HEK293 (cell line): ENCODE results near the gene TOR1AIP2.

Source experiments
- CTCF ChIA-PET: fragments of 350-600 bp; formaldehyde crosslinking; extraction: SDS; loops from one replicate; lab custom pipeline; 2021; ENCODE audit warnings: antibody characterized with exemption; lab: Yijun Ruan, JAX
- POLR2A ChIA-PET: fragments of 300-600 bp; formaldehyde crosslinking; extraction: SDS; loops from one replicate; lab custom pipeline; 2020; ENCODE audit warnings: antibody characterized with exemption, inconsistent platforms; lab: Yijun Ruan, JAX
- H3K27ac ChIP-seq: fragments of 200-500 bp; sonication (Bioruptor generic); 2 replicates; pipeline ENCODE4 v1.5.1; 2014; ENCODE audit warnings: low read depth, low read length, control low read depth, inconsistent platforms; ENCODE audit errors: extremely low read depth
- H3K36me3 ChIP-seq, 2 experiments: fragments of 200-500 bp in 1 of 2; sonication (Bioruptor generic) in 1 of 2; 1 replicate in 1 of 2; 2 replicates in 1 of 2; pipeline ENCODE4 v1.5.1; 2014 to 2017; ENCODE audit warnings: inconsistent platforms in 2 of 2, low read length in 2 of 2; ENCODE audit not compliant: control insufficient read depth in 2 of 2, insufficient read depth in 1 of 2
- H3K4me1 ChIP-seq: fragments of 200-500 bp; sonication (Bioruptor generic); 2 replicates; pipeline ENCODE4 v1.5.1; 2014; ENCODE audit warnings: mild to moderate bottlenecking, low read length, inconsistent platforms; ENCODE audit not compliant: control insufficient read depth, insufficient read depth
- H3K4me3 ChIP-seq: 2 replicates; pipeline ENCODE4 v1.5.1; 2011; ENCODE audit warnings: low read depth, mild to moderate bottlenecking, control low read depth, low read length, moderate library complexity
- H3K9me3 ChIP-seq: fragments of 200-500 bp; sonication (Bioruptor generic); 2 replicates; pipeline ENCODE4 v1.5.1; 2014; ENCODE audit warnings: low read depth, low read length, inconsistent platforms; ENCODE audit not compliant: control insufficient read depth, insufficient read depth
- BCL11B ChIP-seq: fragments of 450-650 bp; formaldehyde crosslinking; IDR thresholded peaks from 2 replicates; pipeline ENCODE4 v1.5.1; 2016; ENCODE audit warnings: low read depth, missing biosample characterization, missing genetic modification characterization
- EGR2 ChIP-seq: fragments of 450-650 bp; formaldehyde crosslinking; IDR thresholded peaks from 2 replicates; pipeline ENCODE4 v1.5.1; 2016; ENCODE audit warnings: low read depth, missing biosample characterization, missing genetic modification characterization
- FEZF1 ChIP-seq: fragments of 450-650 bp; formaldehyde crosslinking; IDR thresholded peaks from 2 replicates; pipeline ENCODE4 v1.5.1; 2016; ENCODE audit warnings: missing biosample characterization, missing genetic modification characterization
- SALL2 ChIP-seq: fragments of 450-650 bp; formaldehyde crosslinking; IDR thresholded peaks from 2 replicates; pipeline ENCODE4 v1.5.0; 2017; ENCODE audit warnings: missing biosample characterization, mild to moderate bottlenecking, missing genetic modification characterization, borderline replicate concordance
- YY2 ChIP-seq: fragments of 450-650 bp; formaldehyde crosslinking; IDR thresholded peaks from 2 replicates; pipeline ENCODE4 v1.5.1; 2016; ENCODE audit warnings: missing biosample characterization, missing genetic modification characterization
- ZBTB8A ChIP-seq: fragments of 450-650 bp; formaldehyde crosslinking; IDR thresholded peaks from 2 replicates; pipeline ENCODE4 v1.5.1; 2016; ENCODE audit warnings: missing biosample characterization, missing genetic modification characterization
- ZNF114 ChIP-seq: fragments of 450-650 bp; formaldehyde crosslinking; IDR thresholded peaks from 2 replicates; pipeline ENCODE4 v1.5.0; 2017; ENCODE audit warnings: missing biosample characterization, missing genetic modification characterization
- ZNF121 ChIP-seq: fragments of 450-650 bp; formaldehyde crosslinking; IDR thresholded peaks from 2 replicates; pipeline ENCODE4 v1.5.1; 2016; ENCODE audit warnings: missing biosample characterization, missing genetic modification characterization
- ZNF174 ChIP-seq: fragments of 450-650 bp; formaldehyde crosslinking; IDR thresholded peaks from 2 replicates; pipeline ENCODE4 v1.5.0; 2017; ENCODE audit warnings: missing biosample characterization, mild to moderate bottlenecking, missing genetic modification characterization
- ZNF19 ChIP-seq: fragments of 450-650 bp; formaldehyde crosslinking; IDR thresholded peaks from 2 replicates; pipeline ENCODE4; 2016; ENCODE audit warnings: missing biosample characterization, missing genetic modification characterization, low read depth
- ZNF292 ChIP-seq: fragments of 450-650 bp; formaldehyde crosslinking; IDR thresholded peaks from 2 replicates; pipeline ENCODE4 v1.5.1; 2016; ENCODE audit warnings: low read depth, missing biosample characterization, missing genetic modification characterization, borderline replicate concordance
- ZNF404 ChIP-seq: fragments of 450-650 bp; formaldehyde crosslinking; IDR thresholded peaks from 2 replicates; pipeline ENCODE4 v1.5.1; 2017; ENCODE audit warnings: missing biosample characterization, missing genetic modification characterization
- ZNF510 ChIP-seq: fragments of 450-650 bp; formaldehyde crosslinking; IDR thresholded peaks from 2 replicates; pipeline ENCODE4 v1.5.1; 2018; ENCODE audit warnings: mild to moderate bottlenecking, missing genetic modification characterization, missing biosample characterization; ENCODE audit not compliant: insufficient replicate concordance
- ZNF521 ChIP-seq: fragments of 450-650 bp; formaldehyde crosslinking; IDR thresholded peaks from 2 replicates; pipeline ENCODE4 v1.5.1; 2017; ENCODE audit warnings: missing biosample characterization, mild to moderate bottlenecking, missing genetic modification characterization
- ZNF610 ChIP-seq: fragments of 450-650 bp; formaldehyde crosslinking; IDR thresholded peaks from 2 replicates; pipeline ENCODE4 v1.5.1; 2016; ENCODE audit warnings: missing biosample characterization, missing genetic modification characterization, borderline replicate concordance
- ZNF624 ChIP-seq: fragments of 450-650 bp; formaldehyde crosslinking; IDR thresholded peaks from 2 replicates; pipeline ENCODE4 v1.5.1; 2017; ENCODE audit warnings: missing biosample characterization, missing genetic modification characterization
- TF ChIP-seq, protein P1 (sequence below): fragments of 450-650 bp; formaldehyde crosslinking; IDR thresholded peaks from 2 replicates; pipeline ENCODE4 v1.5.1; 2016; ENCODE audit warnings: missing biosample characterization, missing genetic modification characterization
- TF ChIP-seq, protein P2 (sequence below): fragments of 450-650 bp; formaldehyde crosslinking; IDR thresholded peaks from 2 replicates; pipeline ENCODE4 v1.5.1; 2016; ENCODE audit warnings: missing biosample characterization, missing genetic modification characterization
- TF ChIP-seq, protein P3 (sequence below): fragments of 450-650 bp; formaldehyde crosslinking; IDR thresholded peaks from 2 replicates; pipeline ENCODE4 v1.5.1; 2016; ENCODE audit warnings: missing biosample characterization, missing genetic modification characterization
- TF ChIP-seq, protein P4 (sequence below): fragments of 450-650 bp; formaldehyde crosslinking; IDR thresholded peaks from 2 replicates; pipeline ENCODE4 v1.5.1; 2016; ENCODE audit warnings: missing biosample characterization, missing genetic modification characterization, borderline replicate concordance
- TF ChIP-seq, protein P5 (sequence below): IDR thresholded peaks from 2 replicates; pipeline ENCODE4 v1.6.1; 2011; ENCODE audit warnings: mild to moderate bottlenecking, low read depth, low read length, borderline replicate concordance

Gene TOR1AIP2

DNA sequence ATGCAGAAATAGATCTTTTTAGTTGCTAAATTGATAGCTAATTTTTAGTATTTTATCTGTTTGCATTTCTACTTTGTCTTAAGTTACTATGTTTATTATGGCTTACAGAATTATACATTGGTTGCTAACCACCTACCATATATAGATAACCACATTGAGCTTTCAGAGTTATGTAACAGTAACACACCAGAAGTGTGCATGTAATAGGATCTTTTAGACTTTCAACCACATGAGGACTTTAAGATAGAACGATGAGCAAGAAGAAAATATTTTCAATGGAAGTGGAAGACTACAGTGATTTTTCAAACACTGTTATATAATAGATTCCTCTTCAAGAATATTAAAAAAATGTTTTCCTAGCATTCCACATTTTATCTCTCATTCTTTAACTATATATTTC lies 33.3 kb upstream of the TOR1AIP2 start:
- no peaks in the 10 kb centered on the region for H3K4me1 ChIP-seq
- CTCF ChIA-PET: interaction anchor here (0.7 to 2.6 kb wide), 4 partner anchors 11 to 96 kb away, joined by 3 to 9 read pairs (median 4); no protein-coding TSS in a partner anchor
- H3K36me3 ChIP-seq: peaks cover 28 to 37% of the 10 kb centered on the region in 2 experiments
- H3K9me3 ChIP-seq: no peaks in the 10 kb centered on the region
- H3K4me3 ChIP-seq: no peak overlapping the region
- TF ChIP-seq ZNF404 (no peak), YY2 (no peak), ZNF624 (tag by site-specific recombination) (no peak), ZBTB8A (no peak), ZNF174 (tag by site-specific recombination) (no peak), ZNF610 (tag by site-specific recombination) (no peak), ZNF510 (no peak), ZNF114 (tag by site-specific recombination) (no peak), BCL11B (tag by site-specific recombination) (no peak), SALL2 (no peak), ZNF521 (tag by site-specific recombination) (no peak), ZNF292 (tag by site-specific recombination) (no peak), ZNF121 (tag by site-specific recombination) (no peak), EGR2 (no peak)
- TF ChIP-seq, protein P1, sequence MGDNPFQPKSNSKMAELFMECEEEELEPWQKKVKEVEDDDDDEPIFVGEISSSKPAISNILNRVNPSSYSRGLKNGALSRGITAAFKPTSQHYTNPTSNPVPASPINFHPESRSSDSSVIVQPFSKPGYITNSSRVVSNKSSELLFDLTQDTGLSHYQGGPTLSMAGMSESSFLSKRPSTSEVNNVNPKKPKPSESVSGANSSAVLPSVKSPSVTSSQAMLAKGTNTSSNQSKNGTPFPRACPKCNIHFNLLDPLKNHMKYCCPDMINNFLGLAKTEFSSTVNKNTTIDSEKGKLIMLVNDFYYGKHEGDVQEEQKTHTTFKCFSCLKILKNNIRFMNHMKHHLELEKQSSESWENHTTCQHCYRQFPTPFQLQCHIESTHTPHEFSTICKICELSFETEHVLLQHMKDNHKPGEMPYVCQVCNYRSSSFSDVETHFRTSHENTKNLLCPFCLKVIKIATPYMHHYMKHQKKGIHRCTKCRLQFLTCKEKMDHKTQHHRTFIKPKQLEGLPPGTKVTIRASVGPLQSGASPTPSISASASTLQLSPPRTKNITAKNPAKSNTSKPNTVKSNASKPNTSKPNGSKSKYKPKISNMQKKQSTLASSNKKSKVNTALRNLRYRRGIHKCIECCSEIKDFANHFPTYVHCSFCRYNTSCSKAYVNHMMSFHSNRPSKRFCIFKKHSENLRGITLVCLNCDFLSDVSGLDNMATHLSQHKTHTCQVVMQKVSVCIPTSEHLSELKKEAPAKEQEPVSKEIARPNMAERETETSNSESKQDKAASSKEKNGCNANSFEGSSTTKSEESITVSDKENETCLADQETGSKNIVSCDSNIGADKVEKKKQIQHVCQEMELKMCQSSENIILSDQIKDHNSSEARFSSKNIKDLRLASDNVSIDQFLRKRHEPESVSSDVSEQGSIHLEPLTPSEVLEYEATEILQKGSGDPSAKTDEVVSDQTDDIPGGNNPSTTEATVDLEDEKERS (tag by site-specific recombination): no peak
- TF ChIP-seq, protein P2, sequence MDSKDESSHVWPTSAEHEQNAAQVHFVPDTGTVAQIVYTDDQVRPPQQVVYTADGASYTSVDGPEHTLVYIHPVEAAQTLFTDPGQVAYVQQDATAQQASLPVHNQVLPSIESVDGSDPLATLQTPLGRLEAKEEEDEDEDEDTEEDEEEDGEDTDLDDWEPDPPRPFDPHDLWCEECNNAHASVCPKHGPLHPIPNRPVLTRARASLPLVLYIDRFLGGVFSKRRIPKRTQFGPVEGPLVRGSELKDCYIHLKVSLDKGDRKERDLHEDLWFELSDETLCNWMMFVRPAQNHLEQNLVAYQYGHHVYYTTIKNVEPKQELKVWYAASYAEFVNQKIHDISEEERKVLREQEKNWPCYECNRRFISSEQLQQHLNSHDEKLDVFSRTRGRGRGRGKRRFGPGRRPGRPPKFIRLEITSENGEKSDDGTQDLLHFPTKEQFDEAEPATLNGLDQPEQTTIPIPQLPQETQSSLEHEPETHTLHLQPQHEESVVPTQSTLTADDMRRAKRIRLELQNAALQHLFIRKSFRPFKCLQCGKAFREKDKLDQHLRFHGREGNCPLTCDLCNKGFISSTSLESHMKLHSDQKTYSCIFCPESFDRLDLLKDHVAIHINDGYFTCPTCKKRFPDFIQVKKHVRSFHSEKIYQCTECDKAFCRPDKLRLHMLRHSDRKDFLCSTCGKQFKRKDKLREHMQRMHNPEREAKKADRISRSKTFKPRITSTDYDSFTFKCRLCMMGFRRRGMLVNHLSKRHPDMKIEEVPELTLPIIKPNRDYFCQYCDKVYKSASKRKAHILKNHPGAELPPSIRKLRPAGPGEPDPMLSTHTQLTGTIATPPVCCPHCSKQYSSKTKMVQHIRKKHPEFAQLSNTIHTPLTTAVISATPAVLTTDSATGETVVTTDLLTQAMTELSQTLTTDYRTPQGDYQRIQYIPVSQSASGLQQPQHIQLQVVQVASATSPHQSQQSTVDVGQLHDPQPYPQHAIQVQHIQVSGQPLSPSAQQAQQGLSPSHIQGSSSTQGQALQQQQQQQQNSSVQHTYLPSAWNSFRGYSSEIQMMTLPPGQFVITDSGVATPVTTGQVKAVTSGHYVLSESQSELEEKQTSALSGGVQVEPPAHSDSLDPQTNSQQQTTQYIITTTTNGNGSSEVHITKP: no peak
- TF ChIP-seq, protein P3, sequence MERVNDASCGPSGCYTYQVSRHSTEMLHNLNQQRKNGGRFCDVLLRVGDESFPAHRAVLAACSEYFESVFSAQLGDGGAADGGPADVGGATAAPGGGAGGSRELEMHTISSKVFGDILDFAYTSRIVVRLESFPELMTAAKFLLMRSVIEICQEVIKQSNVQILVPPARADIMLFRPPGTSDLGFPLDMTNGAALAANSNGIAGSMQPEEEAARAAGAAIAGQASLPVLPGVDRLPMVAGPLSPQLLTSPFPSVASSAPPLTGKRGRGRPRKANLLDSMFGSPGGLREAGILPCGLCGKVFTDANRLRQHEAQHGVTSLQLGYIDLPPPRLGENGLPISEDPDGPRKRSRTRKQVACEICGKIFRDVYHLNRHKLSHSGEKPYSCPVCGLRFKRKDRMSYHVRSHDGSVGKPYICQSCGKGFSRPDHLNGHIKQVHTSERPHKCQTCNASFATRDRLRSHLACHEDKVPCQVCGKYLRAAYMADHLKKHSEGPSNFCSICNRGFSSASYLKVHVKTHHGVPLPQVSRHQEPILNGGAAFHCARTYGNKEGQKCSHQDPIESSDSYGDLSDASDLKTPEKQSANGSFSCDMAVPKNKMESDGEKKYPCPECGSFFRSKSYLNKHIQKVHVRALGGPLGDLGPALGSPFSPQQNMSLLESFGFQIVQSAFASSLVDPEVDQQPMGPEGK: no peak
- TF ChIP-seq, all 188 proteins: peak for 0
- H3K27ac ChIP-seq: no peak overlapping the region
- POLR2A ChIA-PET: no interaction called here

DNA sequence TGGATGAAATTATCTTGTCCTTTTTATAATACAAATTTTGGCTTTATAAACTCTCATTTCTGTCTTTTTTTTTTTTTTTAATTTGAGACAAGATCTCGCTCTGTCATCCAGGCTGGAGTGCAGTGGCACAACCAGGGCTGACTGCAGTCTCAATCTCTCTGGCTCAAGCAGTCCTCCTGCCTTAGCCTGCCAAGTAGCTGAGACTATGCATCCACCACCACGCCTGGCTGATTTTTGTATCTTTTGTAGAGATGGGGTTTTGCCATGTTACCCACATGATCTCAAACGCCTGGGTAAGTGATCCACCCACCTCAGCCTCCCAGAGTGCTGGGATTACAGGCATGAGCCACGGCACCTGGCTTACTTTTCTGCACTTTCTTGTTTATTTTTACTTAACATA lies 12.0 kb upstream of the TOR1AIP2 start:
- no peaks in the 10 kb centered on the region for H3K4me1 ChIP-seq
- H3K4me3 ChIP-seq: no peak overlapping the region
- H3K36me3 ChIP-seq: peaks cover 27 to 68% of the 10 kb centered on the region in 2 experiments
- ChIA-PET CTCF (no interaction called here), POLR2A (no interaction called here)
- H3K27ac ChIP-seq: no peak overlapping the region
- no peaks in the 10 kb centered on the region for H3K9me3 ChIP-seq
- TF ChIP-seq, protein P4, sequence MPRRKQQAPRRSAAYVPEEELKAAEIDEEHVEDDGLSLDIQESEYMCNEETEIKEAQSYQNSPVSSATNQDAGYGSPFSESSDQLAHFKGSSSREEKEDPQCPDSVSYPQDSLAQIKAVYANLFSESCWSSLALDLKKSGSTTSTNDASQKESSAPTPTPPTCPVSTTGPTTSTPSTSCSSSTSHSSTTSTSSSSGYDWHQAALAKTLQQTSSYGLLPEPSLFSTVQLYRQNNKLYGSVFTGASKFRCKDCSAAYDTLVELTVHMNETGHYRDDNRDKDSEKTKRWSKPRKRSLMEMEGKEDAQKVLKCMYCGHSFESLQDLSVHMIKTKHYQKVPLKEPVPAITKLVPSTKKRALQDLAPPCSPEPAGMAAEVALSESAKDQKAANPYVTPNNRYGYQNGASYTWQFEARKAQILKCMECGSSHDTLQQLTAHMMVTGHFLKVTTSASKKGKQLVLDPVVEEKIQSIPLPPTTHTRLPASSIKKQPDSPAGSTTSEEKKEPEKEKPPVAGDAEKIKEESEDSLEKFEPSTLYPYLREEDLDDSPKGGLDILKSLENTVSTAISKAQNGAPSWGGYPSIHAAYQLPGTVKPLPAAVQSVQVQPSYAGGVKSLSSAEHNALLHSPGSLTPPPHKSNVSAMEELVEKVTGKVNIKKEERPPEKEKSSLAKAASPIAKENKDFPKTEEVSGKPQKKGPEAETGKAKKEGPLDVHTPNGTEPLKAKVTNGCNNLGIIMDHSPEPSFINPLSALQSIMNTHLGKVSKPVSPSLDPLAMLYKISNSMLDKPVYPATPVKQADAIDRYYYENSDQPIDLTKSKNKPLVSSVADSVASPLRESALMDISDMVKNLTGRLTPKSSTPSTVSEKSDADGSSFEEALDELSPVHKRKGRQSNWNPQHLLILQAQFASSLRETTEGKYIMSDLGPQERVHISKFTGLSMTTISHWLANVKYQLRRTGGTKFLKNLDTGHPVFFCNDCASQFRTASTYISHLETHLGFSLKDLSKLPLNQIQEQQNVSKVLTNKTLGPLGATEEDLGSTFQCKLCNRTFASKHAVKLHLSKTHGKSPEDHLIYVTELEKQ: no peak
- TF ChIP-seq FEZF1 (tag by site-specific recombination) (no peak), ZNF19 (tag by site-specific recombination) (no peak)
- TF ChIP-seq, protein P5, sequence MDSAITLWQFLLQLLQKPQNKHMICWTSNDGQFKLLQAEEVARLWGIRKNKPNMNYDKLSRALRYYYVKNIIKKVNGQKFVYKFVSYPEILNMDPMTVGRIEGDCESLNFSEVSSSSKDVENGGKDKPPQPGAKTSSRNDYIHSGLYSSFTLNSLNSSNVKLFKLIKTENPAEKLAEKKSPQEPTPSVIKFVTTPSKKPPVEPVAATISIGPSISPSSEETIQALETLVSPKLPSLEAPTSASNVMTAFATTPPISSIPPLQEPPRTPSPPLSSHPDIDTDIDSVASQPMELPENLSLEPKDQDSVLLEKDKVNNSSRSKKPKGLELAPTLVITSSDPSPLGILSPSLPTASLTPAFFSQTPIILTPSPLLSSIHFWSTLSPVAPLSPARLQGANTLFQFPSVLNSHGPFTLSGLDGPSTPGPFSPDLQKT: no peak
